K562 (cell line): Measurements from ENCODE around the gene ODAPH. TPM values are rescaled to one million over a fixed set of nuclear protein-coding genes. Genes with fewer than 3 reads are reported as not detected.

Source experiments
- ATAC-seq: fragments of 200-7000 bp; cut with Tn5 transposase; 3 replicates; pipeline ENCODE4 v1.9.1; 2020; ENCODE audit warnings: moderate library complexity
- BruUV-seq: library from RNA; stranded (reverse); fragments of 400-500 nt; replicated peaks from 2 replicates; lab custom pipeline; 2021; lab: Mats Ljungman, UMichigan
- CTCF ChIA-PET: fragments of 300-600 bp; formaldehyde crosslinking; extraction: SDS; loops from one replicate; lab custom pipeline; 2021; ENCODE audit warnings: low intra/inter-chr PET ratio; lab: Yijun Ruan, JAX
- POLR2A ChIA-PET: fragments of 300-600, 350-650 bp; sonication (Branson Sonifier 250); formaldehyde crosslinking; extraction: SDS; loops from one replicate; lab custom pipeline; 2021; ENCODE audit warnings: antibody characterized with exemption, inconsistent platforms; lab: Yijun Ruan, JAX
- DNase-seq, 4 experiments: peaks; one replicate each; pipeline versions ENCODE4 v3.0.0 to v3.0.0-alpha.2; 2011 to 2018; ENCODE audit warnings: low spot score in 3 of 4, mixed read lengths in 3 of 4; ENCODE audit errors: extremely low read depth in 1 of 4
- FAIRE-seq: peaks from 2 replicates; lab custom pipeline; 2011; peaks lifted over from hg19 to GRCh38; lab: Jason Lieb, UNC
- H2AFZ ChIP-seq: 2 replicates; pipeline ENCODE4 v1.6.0; 2011; ENCODE audit warnings: low read depth, low read length, control low read depth, inconsistent platforms
- H3K27ac ChIP-seq: fragments of 200-600 bp; 3 replicates; pipeline ENCODE4 v1.8.0; 2011; ENCODE audit warnings: low read depth, mild to moderate bottlenecking, control low read depth, inconsistent platforms, low read length, moderate library complexity, mixed read lengths; ENCODE audit errors: extremely low read depth
- H3K27me3 ChIP-seq, 2 experiments: fragments of 300-600 bp in 1 of 2; 2 replicates in 1 of 2; 3 replicates in 1 of 2; pipeline versions ENCODE4 v1.6.0 to v1.8.0; 2011; ENCODE audit warnings: inconsistent platforms in 2 of 2, low read length in 2 of 2, mild to moderate bottlenecking in 1 of 2, mixed read lengths in 1 of 2, moderate library complexity in 1 of 2; ENCODE audit not compliant: control insufficient read depth in 2 of 2, insufficient read depth in 2 of 2
- H3K36me3 ChIP-seq: fragments of 300-600 bp; 3 replicates; pipeline ENCODE4 v1.8.0; 2011; ENCODE audit warnings: mild to moderate bottlenecking, low read length, inconsistent platforms; ENCODE audit not compliant: control insufficient read depth, insufficient read depth
- H3K4me1 ChIP-seq, 2 experiments: fragments of 200-600 bp in 1 of 2; replicated peaks in 1 of 2; 2 replicates in 1 of 2; 3 replicates in 1 of 2; pipeline versions ENCODE4 v1.5.1 to v1.8.0; 2011; ENCODE audit warnings: inconsistent platforms in 2 of 2, low read length in 2 of 2, mild to moderate bottlenecking in 1 of 2, mixed read lengths in 1 of 2, moderate library complexity in 1 of 2; ENCODE audit not compliant: control insufficient read depth in 2 of 2, insufficient read depth in 2 of 2
- H3K4me2 ChIP-seq: 2 replicates; pipeline ENCODE4 v1.6.1; 2011; ENCODE audit warnings: low read length, control low read depth, inconsistent platforms, mixed read lengths; ENCODE audit not compliant: insufficient read depth
- H3K4me3 ChIP-seq: fragments of 200-600 bp; sonication (generic), shearing (Covaris generic); 2 replicates; pipeline ENCODE4 v1.5.1; 2016; ENCODE audit warnings: control low read depth, inconsistent platforms
- H3K79me2 ChIP-seq: fragments of 200-600 bp; 3 replicates; pipeline ENCODE4 v1.8.0; 2011; ENCODE audit warnings: low read length, inconsistent platforms; ENCODE audit not compliant: control insufficient read depth, insufficient read depth
- H3K9ac ChIP-seq, 2 experiments: 2 replicates each; pipeline versions ENCODE4 v1.6.0 to v1.6.1; 2011; ENCODE audit warnings: low read depth in 2 of 2, low read length in 2 of 2, control low read depth in 1 of 2, inconsistent platforms in 1 of 2, mild to moderate bottlenecking in 1 of 2, mixed read lengths in 1 of 2; ENCODE audit not compliant: insufficient read depth in 1 of 2
- H3K9me1 ChIP-seq: one replicate; pipeline ENCODE4 v1.6.0; 2011; ENCODE audit warnings: inconsistent platforms, mild to moderate bottlenecking, low read length, moderate library complexity; ENCODE audit not compliant: control insufficient read depth, insufficient read depth
- H3K9me3 ChIP-seq: replicated peaks from 2 replicates; pipeline ENCODE4 v1.5.1; 2011; ENCODE audit warnings: low read depth, low read length, inconsistent platforms; ENCODE audit not compliant: control insufficient read depth, insufficient read depth
- H4K20me1 ChIP-seq: replicated peaks from 2 replicates; pipeline ENCODE4 v1.6.1; 2011; ENCODE audit warnings: low read length, inconsistent platforms, mixed read lengths; ENCODE audit not compliant: control insufficient read depth, insufficient read depth
- CEBPZ ChIP-seq: fragments of 150-350 bp; IDR thresholded peaks from 2 replicates; pipeline ENCODE4 v1.6.1; 2014; ENCODE audit warnings: low read depth, mild to moderate bottlenecking, low read length, borderline replicate concordance
- CLOCK ChIP-seq: fragments of 250-450 bp; sonication (Bioruptor Pico); IDR thresholded peaks from 2 replicates; pipeline ENCODE4 v1.4.0; 2020; ENCODE audit warnings: mild to moderate bottlenecking, moderate library complexity, borderline replicate concordance
- FOXA1 ChIP-seq: fragments of 450-650 bp; IDR thresholded peaks from 2 replicates; pipeline ENCODE4 v1.6.1; 2016; ENCODE audit warnings: mild to moderate bottlenecking, borderline replicate concordance
- GATAD2B ChIP-seq: fragments of 450-650 bp; IDR thresholded peaks from 2 replicates; pipeline ENCODE4 v1.6.1; 2017; ENCODE audit warnings: mild to moderate bottlenecking, borderline replicate concordance
- TAF1 ChIP-seq: IDR thresholded peaks from 2 replicates; pipeline ENCODE4 v1.6.1; 2011; ENCODE audit warnings: mild to moderate bottlenecking, low read length, moderate library complexity; ENCODE audit not compliant: insufficient read depth, control insufficient read depth, severe bottlenecking; ENCODE audit errors: extremely low read depth
- TFE3 ChIP-seq: fragments of 450-650 bp; formaldehyde crosslinking; IDR thresholded peaks from 2 replicates; pipeline ENCODE4 v1.4.0; 2020; ENCODE audit warnings: mild to moderate bottlenecking, mixed read lengths
- ZNF253 ChIP-seq: fragments of 250-450 bp; sonication (Bioruptor Pico); conservative IDR thresholded peaks from 2 replicates; pipeline ENCODE4 v1.6.1; 2021; ENCODE audit warnings: mild to moderate bottlenecking
- WGBS: fragments of 100-300 bp; shearing (Covaris generic); methylation state at CpG from one replicate; pipeline ENCODE4 v1.1.6; 2016; ENCODE audit warnings: low coverage, mixed read lengths; ENCODE audit not compliant: insufficient coverage; ENCODE audit errors: missing lambda C conversion rate; 5-methylcytosine and 5-hydroxymethylcytosine counted together
- in situ Hi-C: fragments of 300-500 bp; cut with MboI; formaldehyde crosslinking; loops from 4 replicates; pipeline ENCODE4 v1.15.0; 2018; ENCODE audit warnings: inconsistent platforms, mixed read lengths
- intact Hi-C: fragments of 100-400 bp; cut with micrococcal nuclease; formaldehyde crosslinking; loops from 2 replicates; pipeline ENCODE4 v1.14.2; 2022
- polyA plus RNA-seq, 8 experiments: library from polyadenylated mRNA; depleted of rRNA in 4 of 8; stranded (reverse) in 5 of 8; unstranded in 3 of 8; fragments of >200 nt; fragmentation: Nextera tagmentation in 2 of 8; fragmentation: Illumina TruSeq in 1 of 8; extraction: Ambion mirVana in 2 of 8; extraction: Trizol in 1 of 8; gene quantifications; 2 replicates each; pipeline versions ENCODE4 v1.2.1 to v1.2.3, GENCODE V29; 2011 to 2014; ENCODE audit warnings: inconsistent platforms in 1 of 8, missing spikeins in 1 of 8
- total RNA-seq, 7 experiments: library from RNA; depleted of rRNA in 6 of 7; stranded (reverse); fragments of >200 nt in 6 of 7; fragmentation: Illumina TruSeq in 2 of 7; extraction: Trizol in 2 of 7; gene quantifications; 2 replicates each; pipeline versions ENCODE4 v1.2.1 to v1.2.3, GENCODE V29; 2011 to 2021; ENCODE audit warnings: low replicate concordance in 1 of 7

The ODAPH gene
- total and polyA plus RNA-seq, 9 of the 15 experiments (the other 6 are each of a cell fraction or from before 2014, with no cell fraction given): not detected

GRCh38 chr4:75599647-75600046, 43.8 kb downstream of the ODAPH start (continued):
- TF ChIP-seq CLOCK (CRISPR knock-in tag) (no peak), TAF1 (no peak), FOXA1 (no peak)

- Histone ChIP-seq H3K4me2 (no peak overlapping the region), H3K27me3 (peaks cover 0 to 8% of the 10 kb centered on the region in 2 experiments; a peak in 2 of 5 replicates), H3K27ac (no peak overlapping the region), H3K9me1 (no peaks in the 10 kb centered on the region), H3K4me1 (no peaks in the 10 kb centered on the region), H3K79me2 (no peaks in the 10 kb centered on the region), H3K36me3 (no peaks in the 10 kb centered on the region), H3K4me3 (no peak overlapping the region), H3K9ac (no peak overlapping the region), H2AFZ (no peak overlapping the region), H4K20me1 (no peaks in the 10 kb centered on the region), H3K9me3 (no peaks in the 10 kb centered on the region)
- POLR2A ChIA-PET: no interaction called here
- CTCF ChIA-PET: no interaction called here
- FAIRE-seq (no peak), ATAC-seq (no peak), DNase-seq (no peak)
- WGBS: 40% methylated on average over 1 of the region's 4 CpGs
- BruUV-seq: no TSS peak
- TF ChIP-seq GATAD2B (no peak), TFE3 (peak; percentile 4; the same call in 1 of the 2 replicates), CEBPZ (no peak), ZNF253 (CRISPR knock-in tag) (no peak)
- in situ Hi-C loops (no loop called here), intact Hi-C loops (no loop called here)
These were observed 50.1 kb downstream of the ODAPH start for GRCh38 chr4:75605928-75606327.
